NCI-H510A (cell line): ENCODE results near the gene PCNX1.

ENCODE experiments used
- DNase-seq: peaks from one replicate; lab custom pipeline; 2025; lab: John Stamatoyannopoulos, UW

Gene PCNX1

DNA sequence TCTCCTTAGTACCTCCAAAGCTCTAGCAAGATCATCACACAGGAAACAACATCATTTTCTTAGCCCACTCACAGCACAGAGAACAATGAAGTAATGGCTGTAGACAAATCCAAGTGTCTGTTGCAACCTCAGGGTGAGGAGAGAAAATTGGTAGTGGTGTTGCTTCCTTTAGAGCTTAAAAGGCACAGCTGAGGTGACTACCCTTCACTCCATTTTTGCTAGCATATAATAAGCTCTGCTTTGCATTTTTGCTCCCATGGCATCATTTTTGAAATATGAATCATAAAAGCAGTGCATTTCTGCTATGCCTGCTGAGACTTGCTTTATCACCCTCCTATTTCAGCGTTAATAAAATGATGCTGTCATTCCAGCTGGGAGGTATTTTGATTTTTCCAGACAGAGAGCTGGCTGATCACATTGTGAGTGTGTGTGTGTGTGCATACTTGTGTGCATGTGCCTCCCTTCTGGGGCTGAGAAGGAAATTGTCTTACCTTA lies 18.5 kb upstream of the PCNX1 start:
- DNase-seq, result no peak

DNA sequence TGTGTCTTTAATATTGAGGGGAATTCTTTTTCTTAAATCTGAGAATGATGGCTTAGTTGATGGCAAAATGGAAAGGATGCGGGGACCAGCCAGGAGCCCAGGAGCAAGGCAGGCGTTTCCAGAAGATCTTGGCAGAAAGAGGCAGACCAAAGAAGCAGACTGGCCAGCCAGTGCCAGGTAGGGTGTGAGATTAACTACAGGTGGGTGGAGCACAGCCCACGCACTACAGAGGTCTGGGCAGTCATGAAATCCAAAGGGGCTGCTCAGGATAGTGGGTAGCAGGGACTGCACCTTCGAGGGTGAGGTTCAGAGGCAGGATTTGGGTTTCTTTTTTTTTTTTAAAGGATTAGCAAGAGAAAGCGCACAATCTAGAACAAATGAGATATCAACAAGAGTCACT lies 17.7 kb upstream of the PCNX1 start:
- no peak for DNase-seq

- no peak for DNase-seq
Measured at GRCh38 chr14:70890826-70891659, 16.2 kb upstream of the PCNX1 start.

DNA sequence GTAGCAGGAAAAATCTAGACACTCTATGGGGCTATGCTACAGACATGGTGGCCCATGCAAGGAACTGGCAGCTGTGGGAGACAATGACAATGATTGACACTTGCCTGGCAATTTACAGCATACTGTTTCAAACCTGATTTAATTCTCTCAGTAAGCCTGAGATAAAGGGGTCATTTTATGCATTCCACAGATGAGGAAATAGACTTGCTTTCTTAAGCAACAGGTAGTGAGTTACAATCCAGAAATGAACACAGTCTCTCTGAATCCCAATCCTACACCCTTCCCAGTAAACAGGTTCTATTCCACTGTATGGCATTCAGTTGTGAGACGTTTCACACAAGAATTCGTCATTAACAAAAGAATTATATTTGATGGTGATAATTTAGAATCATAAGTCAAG lies 15.5 kb upstream of the PCNX1 start:
- DNase-seq, result no peak

GRCh38 chr14:70893062-70893845 lies 14.0 kb upstream of the PCNX1 start:
- DNase-seq, result no peak

DNA sequence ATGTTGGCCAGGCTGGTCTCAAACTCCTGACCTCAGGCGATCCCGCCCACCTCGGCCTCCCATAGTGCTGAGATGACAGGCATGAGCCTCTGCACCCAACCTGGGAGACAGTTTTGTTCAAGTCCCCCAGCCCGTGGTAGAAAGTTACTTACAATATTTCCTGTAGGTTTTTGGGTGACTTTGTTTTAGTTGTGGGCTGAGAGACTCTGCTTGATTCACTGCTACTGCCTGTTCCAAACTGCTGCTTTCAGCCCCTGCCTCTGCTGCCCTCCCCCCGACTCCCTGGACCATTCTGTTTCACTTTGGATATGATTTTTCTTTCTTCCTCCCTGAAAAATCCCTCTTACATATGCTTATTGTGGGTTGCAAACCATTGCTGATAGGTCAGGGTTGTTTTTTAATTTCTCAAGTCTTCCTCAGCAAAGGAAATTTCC lies 13.4 kb upstream of the PCNX1 start:
- DNase-seq, result no peak

DNA sequence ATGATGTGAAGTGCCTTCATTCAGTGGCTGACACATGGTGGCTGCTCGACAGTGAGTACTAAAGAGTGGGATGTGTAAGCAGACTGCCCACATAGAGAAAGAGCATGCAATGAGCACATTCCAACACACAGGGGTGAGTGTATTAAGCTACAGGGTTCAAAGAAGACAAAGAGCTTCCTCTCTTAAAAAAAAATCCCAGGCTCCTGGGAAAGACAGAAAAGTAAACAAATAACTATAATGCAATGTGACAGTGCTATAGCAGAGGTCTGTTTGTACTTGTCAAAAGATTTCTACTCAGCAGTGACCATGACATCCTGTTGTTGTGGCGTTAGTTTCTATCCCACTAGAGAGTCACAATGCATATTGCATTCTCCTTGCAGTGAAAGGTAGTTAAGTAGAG lies 12.4 kb upstream of the PCNX1 start:
- DNase-seq, result no peak

DNA sequence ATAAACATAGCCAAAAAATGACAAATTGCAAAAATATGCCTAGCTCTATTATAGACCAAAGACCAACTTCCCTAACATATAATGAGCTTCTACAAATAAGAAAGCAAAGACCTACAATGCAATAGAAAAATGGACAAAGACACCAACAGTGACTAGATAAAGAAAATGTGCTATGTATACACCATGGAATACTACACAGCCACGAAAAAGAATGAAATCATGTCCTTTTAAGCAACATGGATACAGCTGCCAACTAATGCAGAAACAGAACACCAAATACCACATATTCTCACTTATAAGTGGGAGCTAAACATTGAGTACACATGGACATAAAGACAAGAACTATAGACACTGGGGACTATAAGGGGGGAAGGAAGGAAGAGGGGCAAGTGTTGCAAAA lies 10.9 kb upstream of the PCNX1 start:
- no peak for DNase-seq

- no peak for DNase-seq
Measured at GRCh38 chr14:70896981-70897380, 10.3 kb upstream of the PCNX1 start.

DNA sequence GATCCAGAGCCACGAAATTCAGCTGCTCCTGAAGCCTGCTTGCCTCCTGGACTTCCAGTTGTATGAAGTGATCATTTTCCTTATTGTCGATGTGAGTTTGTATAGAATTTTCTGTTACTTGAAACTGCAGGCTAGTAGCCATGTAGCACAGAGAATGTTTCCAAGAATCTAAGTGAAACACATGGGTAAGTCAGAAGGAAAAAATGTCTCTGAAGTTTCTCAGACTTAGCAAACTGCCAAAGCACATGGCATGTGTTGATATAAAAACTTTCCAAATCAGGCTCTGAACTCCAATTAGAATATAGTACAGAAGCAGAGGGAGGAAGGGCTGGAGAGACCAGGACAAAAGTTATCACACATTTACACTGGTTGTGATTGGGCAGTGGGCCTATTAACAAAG lies 9.8 kb upstream of the PCNX1 start:
- no peak for DNase-seq

GRCh38 chr14:70898111-70898745 lies 9.0 kb upstream of the PCNX1 start:
- no peak for DNase-seq

DNA sequence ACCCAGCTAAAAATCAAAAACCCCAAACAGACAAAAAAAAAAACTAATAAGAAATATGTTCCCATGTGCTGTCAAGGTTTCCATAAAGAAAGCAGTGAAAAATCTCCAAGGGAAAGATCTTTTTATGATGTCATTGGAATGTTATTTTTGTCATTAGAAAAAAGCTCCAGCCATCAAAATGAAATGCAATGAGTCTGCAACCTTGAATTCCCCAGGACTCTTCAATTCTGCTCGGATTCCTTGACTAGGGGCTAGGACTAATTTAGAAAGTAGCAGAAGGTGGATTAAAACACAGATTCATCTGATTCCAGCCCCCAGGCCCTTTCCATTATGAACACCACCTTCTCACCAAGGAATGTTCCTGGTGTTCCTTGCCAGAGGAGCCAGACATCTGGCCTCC lies 6.0 kb upstream of the PCNX1 start:
- no peak for DNase-seq

- DNase-seq, result no peak
Measured at GRCh38 chr14:70902184-70902583, 5.1 kb upstream of the PCNX1 start.

DNA sequence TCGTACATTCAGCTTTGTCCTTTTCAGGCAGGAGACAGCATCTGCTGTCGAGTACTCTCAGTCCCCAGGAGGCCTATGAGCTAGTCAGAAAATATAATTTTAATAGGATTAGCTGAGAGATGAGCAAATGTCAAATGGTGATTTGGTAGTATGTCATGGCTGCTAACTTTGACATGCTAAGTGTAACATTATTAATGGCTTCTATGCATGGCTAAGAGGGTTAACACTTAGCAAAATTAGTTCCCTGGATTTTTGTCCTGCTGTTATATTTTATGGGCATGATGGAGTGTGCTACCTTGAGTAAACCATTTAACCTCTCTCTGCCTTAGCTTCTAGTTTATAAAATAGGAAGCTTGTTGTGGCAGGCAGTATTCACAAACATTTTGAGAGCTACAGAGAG lies 2.9 kb upstream of the PCNX1 start:
- DNase-seq, result no peak

- DNase-seq, result no peak
Measured at GRCh38 chr14:70905301-70905700, 2.0 kb upstream of the PCNX1 start.

DNA sequence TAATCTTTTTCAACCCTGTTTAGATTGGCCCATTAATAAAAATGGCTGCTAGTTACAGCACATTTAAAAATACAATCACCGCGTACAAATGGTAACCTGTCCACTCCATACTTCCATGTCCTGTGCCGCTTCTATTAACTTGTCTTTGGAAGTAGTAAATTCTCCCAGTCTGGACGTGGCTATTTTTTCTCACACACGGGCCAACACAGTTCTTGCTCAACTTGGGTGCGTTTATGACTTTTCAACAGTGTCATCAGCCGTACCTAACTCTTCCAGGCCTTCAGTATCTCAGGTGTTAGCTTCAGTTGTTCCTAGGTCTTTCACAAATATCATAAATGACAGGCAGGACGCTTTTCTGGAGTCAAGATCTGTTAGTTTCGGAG lies 475 bp upstream of the PCNX1 start:
- no peak for DNase-seq

GRCh38 chr14:70907996-70908934 lies 1.0 kb downstream of the PCNX1 start:
- no peak for DNase-seq

DNA sequence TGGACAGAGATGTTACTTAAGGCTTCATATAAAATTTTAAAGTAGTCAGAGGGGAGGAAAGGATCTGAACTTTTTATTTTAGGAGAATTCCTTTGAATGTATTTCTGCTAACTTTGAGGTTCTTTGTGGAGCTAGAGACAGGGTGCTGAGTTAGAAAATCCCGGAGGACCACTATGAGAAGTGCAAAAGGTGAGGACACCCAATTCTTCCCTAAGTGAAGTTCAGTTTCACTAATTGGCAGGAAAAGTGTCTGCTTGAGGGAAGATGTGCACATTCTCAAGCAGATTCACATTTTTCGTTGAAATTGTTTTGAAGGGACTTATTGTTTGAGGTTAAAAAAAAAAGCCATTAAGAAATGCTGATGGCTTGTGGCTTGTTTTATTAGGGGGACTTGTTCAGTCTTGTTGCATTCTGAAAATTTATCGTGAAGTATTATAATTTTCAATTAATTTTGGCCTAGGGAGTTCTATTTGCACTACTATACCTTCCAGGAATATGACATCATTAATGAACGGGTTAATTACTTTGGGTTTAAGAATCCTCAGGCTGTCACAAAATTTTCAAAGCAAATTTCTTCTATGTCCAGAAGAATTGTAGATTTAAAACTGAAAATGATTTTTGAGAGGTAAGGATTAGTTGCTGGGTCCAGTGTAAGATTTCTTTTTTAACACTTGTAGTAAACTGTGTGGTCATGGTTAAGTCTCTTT lies 1.8 kb downstream of the PCNX1 start:
- DNase-seq, result no peak

DNA sequence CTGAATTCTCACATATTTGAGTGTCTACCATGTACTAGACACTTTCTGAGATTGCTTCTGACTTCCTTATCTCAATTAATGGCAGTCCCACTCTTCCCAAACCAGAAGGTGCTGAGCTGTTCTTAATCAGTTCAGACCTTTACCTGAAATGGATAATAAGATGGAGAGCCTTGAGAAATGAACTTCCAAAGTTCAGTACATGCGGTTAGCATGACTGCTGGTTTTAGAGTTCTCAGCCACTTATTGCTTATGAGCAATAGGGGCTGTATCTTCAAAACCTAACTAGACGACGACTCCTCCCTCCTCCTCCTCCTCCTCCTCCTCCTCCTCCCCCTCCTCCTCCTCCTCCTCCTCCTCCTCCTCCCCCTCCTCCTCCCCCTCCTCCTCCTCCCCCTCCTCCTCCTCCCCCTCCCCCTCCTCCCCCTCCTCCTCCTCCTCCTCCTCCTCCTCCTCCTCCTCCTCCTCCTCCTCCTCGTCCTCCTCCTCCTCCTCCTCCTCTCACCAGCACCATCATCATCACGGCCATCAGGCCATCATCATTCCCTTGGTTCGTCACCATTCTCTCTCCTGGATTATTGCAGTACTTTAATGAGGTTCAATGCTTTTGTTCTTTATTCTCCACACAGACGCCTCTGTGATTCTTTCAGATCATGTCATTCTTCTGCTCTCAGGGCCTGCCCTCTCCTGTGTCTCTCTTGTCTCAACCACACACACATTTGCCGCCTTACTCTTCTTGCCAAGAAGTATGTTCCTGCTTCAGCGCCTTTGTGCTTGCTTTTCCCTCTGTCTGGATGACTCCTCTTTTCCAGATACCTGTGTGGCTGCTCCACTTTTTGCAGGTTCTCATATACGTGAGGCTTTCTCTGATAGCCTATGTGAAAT lies 2.7 kb downstream of the PCNX1 start:
- DNase-seq, result no peak

- no peak for DNase-seq
Measured at GRCh38 chr14:70915415-70915814, 8.2 kb downstream of the PCNX1 start.
